Right lobe of liver (tissue), 4 donors: ENCODE data around the gene RBPMS2.

Experiments used
- POLR2A ChIP-seq: fragments of 450-650 bp; IDR thresholded peaks from one replicate; pipeline ENCODE4 v1.6.1; 2017; ENCODE audit warnings: antibody characterized with exemption, mild to moderate bottlenecking
- TF ChIP-seq, protein P1 (sequence below), 4 donors: fragments of 200-600 bp in 3 of 4; fragments of 450-650 bp in 1 of 4; IDR thresholded peaks; one replicate each; pipeline versions ENCODE4 v1.5.1 to v1.8.0; 2016 to 2022; ENCODE audit warnings: antibody characterized with exemption in 4 of 4, mild to moderate bottlenecking in 2 of 4
- donor health status: DM: no; HTN: no; CAD: no.
- donor health status: DM: no; HTN: no; CAD: no.
- donor health status: DM: no; HTN: yes; CAD: no.

DNA sequence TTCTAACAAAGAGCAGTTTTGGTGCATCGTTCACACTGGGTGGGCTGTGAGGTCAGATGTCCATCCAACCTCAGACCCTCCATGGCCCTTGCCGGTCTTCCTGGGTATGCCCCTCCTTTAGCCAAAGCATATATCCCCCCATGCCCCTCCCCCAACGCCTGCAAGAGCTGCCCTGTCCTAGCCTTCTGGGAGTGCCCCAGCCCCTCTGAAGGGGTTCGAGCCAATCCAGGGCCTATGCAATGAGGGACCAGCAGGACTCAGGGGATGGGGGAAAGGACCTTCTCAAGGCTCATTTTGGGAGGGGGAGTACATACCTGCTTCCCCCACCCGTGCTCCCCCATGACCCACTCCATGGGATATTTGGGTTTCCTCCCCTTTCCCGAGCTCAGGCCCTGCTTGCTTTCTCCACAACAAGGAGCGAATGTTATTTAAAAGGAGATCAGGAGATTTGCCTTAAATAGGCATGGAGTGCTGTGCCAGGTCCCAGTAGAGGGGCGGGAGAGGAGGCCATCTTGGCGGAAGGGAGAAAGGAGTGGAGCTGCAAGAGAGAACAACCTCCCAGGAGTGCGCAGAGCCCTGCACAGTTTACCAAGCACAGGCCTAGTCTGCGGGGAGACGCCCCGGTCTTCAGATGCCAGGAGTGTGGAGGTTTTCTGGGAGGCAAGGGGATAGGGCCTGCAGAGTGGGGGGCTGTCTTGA lies 31.8 kb upstream of the RBPMS2 start:
- TF ChIP-seq, protein P1, sequence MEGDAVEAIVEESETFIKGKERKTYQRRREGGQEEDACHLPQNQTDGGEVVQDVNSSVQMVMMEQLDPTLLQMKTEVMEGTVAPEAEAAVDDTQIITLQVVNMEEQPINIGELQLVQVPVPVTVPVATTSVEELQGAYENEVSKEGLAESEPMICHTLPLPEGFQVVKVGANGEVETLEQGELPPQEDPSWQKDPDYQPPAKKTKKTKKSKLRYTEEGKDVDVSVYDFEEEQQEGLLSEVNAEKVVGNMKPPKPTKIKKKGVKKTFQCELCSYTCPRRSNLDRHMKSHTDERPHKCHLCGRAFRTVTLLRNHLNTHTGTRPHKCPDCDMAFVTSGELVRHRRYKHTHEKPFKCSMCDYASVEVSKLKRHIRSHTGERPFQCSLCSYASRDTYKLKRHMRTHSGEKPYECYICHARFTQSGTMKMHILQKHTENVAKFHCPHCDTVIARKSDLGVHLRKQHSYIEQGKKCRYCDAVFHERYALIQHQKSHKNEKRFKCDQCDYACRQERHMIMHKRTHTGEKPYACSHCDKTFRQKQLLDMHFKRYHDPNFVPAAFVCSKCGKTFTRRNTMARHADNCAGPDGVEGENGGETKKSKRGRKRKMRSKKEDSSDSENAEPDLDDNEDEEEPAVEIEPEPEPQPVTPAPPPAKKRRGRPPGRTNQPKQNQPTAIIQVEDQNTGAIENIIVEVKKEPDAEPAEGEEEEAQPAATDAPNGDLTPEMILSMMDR (IDR thresholded peaks at IDR 0.05), result no peak
- no peak for TF ChIP-seq POLR2A
